ENCODE measurements around the gene ERGIC2.

Gene ERGIC2

DNA sequence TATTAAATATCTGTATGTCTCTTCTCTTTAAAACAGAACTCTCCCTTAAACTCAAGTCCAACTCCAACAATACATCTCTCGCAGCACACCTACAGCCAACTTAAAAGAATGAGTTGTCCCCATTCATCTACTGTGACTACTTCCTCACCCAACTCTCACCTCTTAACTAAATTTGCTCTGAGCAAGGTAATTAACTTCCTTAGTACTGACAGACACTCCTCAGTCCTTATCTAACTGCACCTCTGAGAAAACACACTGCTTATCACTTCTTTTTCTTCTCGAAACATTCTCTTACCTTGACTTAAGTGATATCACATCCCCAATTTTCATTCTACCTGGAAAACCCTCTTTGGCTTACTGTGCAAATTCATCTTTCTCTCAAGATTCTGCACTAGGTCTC, 7.0 kb downstream of the ERGIC2 start:
- no peak for DNase-seq

DNA sequence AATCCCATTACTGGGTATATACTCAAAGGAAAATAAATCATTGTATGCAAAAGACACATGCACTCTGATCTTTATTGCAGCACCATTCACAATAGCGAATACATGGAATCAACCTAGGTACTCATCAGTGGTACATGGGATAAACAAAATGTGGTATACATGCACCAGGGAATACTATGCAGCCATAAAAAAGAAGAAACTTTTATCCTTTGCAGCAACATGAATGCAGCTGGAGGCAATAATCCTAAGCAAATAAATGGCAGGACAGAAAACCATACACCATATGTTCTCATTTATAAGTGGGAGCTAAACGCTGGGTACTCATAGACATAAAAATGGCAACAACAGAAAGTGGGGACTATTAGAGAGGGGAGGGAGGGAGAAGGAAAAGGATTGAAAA, 15.9 kb downstream of the ERGIC2 start:
- DNase-seq: no peak

DNA sequence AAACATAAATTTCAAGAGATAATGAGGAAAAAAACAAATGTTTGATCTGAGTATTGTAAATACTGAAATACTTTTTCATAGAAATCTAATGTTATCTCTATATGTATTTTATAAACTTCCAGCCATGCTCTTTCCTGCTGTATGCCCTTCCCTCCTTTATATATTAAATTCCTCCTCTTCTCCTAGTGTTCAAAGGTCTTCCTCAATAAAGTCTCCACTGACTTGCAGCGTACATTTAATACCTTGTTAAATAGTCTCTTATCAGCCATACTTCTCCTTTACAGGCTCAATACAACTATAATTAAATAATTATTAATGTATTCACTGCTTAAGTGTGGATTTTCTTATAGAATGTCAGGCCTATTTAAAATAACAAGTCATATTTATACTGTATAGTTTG, 26.0 kb downstream of the ERGIC2 start:
- no peak for DNase-seq

DNA sequence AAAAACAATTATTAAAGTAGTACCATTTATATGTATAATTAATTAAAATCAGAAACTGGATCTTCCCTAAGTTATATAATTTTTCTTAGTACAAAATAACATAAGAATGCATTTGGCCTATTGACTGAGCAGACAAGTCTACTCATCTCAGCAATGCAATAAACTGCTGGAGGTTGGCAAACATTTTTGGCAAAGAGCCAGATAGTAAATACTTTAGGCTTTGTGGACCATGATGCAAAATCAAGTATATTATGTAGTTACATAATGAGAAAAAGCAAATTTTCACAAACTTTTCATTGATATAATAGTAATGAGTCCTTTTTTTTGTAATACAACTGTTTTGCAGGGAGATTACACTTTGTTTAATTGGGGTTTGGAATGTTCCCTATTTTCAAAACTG, 30.9 kb downstream of the ERGIC2 start:
- no peak for DNase-seq

DNA sequence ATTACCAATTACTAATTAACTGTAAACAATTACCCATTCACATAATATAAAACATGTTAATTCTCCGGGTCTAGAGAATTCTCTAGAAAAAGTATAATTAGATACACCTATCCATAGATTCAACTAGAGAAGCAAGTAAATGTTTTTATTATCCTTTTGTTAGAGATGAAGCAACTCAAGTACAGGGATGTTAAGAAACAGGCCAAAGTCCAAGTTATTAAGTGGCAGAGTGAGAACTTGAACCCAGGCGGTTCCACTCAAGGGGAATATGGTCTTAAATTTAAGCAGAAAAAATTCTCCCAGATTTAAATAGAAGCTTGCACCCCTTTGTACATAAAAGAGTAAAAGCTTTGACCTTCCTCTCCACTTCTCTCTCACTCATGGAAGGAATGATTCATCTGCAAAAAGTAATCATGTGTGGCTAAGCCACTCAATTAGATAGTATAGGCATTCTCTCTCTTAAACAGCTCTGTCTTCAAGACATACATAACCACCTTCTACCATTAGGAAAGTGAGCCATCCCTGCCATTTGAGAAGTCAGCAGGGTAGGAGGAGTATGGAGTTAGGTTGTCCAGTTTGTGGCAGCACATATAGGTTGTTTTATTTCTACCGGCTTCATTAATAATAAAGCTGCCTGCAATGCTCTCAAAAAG, 34.1 kb downstream of the ERGIC2 start:
- DNase-seq: no peak

DNA sequence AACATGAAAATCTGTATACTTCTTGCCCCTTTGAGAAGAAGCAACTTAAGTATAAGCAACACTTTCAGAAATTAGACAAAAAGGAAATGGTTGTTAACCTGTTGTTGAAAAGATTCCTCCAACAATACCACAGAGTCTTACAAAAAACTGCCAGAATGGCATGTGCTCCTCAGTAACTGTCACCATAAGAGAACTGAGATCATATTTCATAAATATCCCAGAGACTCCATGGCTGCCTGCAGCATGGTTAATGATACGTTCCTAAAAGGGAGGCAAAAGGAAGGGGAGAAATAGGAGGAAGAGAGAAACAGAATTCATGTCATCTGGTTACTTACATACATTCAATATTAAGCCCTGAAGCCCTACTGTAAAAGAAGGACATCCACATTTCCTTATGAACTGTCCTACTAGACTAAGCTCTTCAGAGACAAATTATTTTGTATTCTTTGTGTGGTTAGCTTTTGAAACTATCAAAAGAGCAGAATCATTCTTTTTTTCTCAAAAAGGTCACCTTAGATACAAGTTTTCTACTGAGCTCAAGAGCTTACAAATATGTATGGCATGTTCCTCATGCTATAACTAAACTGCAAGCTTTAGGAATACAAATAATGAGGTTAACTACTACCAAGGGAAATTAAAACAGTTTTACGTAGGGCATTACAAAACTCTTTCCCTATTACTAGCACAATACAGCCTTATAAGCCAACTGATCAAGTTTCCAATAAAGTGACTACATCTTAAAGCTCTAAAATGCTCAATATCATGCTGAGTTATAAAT, 37.8 kb downstream of the ERGIC2 start:
- no peak for DNase-seq

DNA sequence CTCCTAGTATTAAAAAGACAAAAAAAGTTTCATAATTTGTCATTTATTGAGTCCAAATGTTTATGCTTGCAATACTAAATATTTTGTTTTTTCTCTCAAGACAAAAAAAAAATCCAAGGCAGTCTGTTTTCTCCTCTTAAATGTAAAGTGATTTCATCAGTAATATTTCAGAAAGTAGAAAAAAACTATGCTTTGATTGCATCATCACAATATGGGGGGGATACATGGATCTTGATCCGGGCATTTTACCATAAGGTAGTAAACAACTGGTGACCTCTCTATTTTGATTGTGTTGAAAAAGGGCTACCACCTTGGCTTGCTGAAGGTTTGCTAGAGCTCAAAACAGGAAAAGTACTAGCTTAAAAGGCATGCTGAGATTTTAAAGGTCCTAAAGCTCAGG, 43.6 kb downstream of the ERGIC2 start:
- no peak for DNase-seq

DNA sequence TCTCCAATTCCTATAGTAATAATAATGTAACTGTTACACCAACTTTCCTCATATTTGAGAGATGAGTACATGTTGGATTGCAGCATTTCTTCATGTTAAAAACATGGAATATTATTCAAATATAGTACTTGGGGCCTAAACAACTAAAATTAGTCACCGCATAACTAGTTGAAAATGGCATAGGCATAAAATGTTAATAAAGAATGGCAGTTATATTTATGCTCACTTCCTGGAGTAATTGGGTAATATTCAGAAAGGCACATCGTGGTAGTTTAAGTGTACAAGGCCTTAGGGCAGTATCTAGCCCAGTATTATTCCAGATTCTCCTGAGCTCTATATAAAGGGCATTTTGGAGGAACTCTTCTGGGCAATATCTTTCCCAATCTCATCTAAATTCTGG, 46.0 kb downstream of the ERGIC2 start:
- no peak for DNase-seq

DNA sequence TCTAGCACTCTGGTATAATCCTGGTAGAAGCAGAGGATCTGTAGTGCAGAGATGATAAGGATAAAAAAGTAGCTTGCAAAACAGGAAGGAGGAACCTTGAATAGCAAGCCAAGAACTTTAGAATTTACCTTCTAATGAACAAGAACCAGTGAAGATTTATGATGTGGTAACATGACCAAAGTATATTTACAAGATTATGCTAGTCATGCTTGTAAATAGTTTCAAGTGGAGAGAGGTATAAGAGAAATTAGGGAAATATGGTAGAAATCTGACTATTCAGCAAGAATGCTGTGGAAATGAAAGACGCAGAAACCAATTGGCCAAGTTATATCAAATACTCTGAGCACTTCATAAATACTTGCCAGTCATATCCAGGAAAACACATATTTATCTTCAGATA, 47.8 kb downstream of the ERGIC2 start:
- DNase-seq: no peak

DNA sequence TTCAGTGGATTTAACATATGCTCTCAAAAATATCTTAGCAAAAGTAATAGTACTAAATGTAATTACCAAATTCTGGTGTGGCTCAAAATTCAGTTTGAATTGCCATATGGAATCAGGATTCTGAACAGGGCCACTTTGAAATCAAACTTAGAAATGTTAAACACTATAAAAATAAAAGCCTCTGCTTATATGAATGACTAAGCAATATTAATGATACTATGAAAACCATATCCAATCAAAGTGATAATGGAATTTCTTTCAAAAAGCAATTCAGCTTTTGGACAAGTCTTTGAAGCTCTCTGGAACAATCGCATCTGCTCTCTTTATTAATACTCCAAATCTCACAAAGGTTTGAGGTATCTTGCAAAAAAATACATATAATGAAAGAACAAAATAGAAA, 51.6 kb downstream of the ERGIC2 start:
- no peak for DNase-seq

DNA sequence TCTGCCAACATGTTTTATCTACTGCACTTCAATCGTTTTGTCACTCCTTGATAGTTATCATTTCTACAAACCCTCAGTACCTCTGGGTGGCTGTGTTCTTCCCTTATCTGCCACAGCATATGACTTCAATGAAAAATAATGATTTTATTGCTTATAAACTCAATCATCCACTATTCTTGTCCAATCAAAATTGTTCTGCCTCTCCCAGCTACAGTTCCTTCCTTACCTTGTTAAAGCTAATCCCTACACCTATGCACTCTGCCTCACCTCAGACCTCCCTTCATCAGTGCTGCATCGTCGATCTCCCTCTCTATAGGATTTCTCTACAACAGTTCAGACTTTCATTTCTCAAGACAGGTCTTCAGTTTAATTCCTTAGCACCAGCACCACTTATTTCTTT, 58.8 kb downstream of the ERGIC2 start:
- no peak for DNase-seq

DNA sequence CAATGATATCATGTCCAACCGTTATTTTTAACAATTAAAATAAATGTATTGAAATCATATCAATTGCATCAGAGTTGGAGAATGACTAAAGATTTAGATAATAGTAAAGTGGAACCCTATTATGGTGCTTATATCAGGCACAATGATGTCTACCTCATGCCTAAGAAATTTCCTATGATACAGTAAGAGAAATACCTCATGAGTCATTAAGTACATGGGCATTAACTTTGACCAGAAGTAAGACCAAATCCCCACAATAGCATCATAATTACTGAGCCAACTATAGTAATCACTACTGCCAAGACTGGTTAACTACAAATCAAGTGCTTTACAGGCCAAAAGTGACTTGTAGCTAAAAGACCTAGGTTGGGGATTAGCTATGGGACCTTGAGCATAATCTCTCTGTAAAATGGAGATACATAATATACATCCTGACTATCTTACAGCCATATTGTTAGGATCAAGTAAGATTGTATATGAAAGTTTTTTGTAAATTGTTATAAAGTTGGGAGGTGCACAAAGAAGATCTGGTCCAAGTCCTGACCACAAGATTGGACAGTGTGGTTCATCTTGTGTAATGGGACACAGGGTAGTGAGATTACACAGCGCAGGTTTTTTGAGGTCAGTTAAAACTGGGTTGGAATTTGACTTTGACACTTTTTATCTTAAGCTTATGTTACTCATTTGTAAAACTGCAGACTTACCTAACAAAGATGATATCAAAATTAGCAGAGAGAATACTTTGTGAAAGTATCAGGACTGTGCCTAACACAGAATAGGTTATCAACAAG, 60.5 kb downstream of the ERGIC2 start:
- DNase-seq: no peak

DNA sequence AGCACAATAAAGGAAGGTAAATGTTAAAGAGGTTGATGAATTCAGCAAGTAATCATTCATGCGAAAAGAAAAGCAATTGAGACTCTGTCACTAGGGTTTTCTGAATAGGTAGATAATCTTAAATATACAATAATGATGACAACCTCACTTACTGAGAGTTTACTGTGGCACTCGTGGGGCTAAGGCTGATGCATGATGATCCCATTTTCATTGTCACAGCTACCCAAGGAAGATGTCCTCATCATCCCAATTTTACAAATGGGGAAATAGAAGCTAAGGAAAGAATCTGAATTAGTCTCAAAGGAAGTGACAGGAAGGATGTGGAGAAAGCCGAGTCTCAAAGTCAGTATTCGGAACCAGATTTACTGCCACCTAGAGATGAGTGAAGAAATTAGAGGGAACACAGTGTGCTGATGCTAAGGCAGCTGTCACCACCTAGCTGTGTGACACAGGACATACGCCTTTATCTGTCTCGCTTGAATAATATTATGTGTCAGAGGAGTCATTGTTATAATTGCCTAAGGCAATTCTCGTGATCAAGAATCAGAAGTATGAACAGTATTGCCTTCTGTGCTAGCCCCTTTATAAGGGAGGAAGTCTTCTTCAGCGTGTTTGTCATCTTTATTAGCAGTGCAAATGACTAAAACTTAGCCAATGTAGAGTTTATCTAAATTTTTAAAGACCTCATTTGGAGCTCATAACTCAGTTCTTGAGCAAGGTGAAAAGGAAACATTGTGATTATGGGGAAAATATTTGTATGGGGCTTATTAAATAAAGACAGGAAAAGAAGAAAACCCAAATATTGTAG, 63.2 kb downstream of the ERGIC2 start:
- DNase-seq: peak; percentile 34

DNA sequence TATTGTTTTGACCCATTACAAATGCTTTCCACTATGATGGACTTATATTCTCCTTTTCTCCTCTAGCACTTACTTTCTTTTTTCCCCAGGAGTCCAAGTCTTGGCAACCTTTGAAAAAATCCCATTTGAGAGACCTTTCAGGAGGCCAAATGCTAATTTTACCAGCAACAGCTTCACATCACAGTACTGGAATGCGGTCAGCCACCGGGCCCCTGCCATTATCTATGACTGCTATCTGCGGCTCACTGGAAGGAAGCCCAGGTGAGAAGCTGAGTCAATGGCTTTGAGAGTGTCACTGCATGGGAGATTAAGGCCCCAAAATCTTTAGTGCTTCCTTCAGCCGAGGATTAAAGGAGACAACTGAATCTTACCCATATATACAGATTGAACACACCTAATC, 64.2 kb downstream of the ERGIC2 start:
- DNase-seq: no peak

DNA sequence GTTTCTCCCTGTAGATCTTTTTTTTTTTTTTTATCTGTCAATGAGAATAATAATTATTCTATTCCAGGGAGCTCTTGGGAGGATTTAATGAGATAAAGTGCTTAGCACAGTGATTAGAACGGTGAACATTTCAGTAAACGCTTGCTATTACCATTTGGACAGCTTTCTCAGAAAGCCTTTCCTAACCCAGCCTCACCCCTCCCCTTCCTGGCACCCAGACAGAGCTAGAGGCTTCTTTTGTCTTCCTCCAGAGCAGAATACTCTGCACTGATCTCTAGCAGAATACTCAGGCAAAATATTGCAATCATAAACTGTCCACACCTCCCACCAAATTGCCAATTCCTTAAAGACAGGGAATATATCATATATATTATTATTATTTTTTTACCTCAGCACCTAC, 66.6 kb downstream of the ERGIC2 start:
- no peak for DNase-seq

DNA sequence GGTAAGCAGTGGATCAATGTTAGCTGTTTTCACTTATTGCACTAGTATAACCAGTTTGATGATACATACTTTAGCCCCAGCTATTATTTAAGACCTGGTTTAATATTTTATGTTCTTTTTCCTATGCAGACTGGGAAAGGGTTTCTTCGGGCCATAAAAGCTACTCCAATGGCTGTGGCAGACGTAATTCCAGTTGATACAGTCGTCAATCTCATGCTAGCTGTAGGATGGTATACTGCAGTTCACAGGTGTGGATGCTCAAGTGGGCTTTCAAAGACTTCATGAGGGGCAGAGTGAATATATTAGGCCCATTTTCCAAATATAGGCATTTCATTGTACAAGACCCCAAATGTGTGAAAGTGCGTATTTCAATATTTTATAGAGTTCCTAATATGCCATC, 70.1 kb downstream of the ERGIC2 start:
- no peak for DNase-seq

DNA sequence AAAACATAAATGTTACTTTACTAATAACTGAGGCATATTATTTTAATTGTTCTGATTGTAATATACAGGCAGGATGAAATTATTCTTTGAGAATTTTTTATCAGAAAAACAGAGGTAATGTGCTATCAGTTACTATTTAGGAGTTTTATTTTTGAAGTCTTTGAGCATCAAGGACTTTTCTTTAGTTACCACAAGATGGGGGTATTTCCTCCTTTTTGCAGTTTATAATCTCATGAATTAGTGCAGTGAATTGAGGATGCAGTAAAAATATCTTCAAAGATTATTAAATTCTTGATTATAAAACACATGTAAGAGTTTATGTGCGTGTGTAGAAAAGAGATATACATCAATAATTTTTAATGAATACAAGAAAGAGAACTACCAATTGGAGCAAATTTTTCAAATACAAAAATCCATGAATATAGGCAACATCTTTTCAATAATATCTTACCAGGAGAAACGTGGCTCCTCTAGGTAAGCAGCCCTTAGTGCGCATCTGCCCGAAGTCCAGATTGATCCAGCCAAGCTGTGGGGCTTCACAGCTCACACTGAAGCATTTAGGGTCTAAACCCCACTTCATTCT, 71.6 kb downstream of the ERGIC2 start:
- DNase-seq: no peak

DNA sequence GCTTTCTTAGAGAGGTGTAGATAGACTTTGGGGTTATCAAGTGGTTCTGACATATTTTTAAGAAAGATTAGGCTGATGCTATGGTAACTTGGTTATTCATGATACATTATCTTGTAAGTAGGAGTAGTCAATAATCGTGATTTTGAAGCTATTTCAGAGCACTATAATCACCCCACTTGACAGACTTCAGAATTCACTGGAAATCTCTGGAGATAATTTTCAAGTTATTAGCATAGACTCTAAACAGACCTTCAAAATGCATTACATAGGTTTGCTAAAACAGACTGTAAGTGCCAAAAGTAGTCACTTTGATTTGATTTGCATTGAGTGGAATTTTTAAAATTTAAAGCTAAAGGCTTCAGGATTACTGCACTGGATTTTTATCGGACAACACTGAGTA, 74.3 kb downstream of the ERGIC2 start:
- DNase-seq: no peak

DNA sequence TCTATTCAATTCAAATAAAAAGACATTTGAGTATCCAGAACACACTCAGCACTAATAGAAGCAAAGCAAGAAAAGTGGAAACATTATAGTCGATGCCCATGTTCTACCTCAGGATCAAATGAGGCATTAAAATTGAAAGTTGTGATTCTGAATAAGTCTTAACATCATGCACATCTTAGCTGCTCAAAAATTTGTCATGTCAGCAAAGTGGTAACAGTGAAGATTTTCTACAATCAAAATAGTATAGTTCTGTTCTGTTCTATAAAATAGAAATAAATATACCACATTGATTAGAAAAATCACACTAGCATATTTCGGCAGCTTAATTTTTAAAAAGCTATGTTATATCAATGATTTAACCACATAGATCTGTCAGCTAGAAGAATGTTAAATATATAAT, 74.7 kb downstream of the ERGIC2 start:
- DNase-seq: no peak

DNA sequence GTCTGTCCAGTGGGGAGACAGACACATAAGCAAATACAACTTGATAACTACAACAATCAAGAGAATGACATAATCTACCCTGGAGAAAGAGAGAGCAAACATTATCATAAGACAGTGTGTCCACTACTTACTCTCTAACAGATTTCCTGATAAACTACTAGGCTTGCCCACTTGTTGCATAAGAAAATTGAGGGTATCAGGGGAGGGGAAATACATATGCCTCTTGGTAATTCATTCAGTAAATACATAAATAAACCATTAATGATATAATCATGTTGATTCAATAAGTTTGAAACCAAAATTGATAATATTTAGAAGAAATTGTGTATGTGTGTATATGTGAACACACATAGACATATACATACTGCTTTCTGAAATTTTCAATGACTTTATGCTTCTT, 76.6 kb downstream of the ERGIC2 start:
- DNase-seq: no peak

DNA sequence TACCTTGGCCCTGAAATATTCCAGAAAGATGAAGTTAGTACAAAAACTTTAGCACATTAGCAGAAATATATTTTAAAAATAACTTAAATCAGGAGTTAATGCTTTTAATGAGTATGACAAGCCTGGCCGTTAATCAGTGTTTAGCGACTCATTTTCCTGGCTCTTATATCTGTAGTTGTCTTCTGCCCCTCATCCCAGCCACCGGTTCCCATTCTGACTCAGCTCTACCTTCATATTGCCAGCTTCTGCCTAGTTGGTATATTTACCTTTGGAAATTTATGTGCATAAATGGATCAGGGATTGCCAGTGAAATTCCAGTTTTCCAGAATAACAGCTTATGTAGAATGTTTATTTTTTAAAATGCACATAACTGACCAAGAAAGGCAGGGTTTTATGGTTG, 79.9 kb downstream of the ERGIC2 start:
- no peak for DNase-seq

DNA sequence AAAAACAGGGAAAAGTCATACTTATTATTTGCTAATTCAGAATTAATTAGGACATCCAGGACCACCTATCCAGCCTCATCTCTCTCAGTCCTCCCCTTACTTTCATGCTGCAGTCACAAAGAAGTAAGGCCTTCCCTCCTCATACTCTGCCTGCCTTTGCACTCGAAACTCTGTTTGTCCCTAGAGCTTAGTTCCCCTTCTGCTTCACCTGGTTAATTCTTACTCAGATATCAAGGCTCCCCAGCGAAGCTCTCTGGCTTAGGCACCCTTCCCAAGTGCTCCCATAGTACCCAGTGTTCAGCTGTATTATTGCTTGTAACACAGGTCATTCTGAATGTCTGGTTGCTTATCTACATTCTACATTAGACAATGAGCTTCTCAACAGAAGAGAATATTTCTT, 81.3 kb downstream of the ERGIC2 start:
- DNase-seq: no peak

DNA sequence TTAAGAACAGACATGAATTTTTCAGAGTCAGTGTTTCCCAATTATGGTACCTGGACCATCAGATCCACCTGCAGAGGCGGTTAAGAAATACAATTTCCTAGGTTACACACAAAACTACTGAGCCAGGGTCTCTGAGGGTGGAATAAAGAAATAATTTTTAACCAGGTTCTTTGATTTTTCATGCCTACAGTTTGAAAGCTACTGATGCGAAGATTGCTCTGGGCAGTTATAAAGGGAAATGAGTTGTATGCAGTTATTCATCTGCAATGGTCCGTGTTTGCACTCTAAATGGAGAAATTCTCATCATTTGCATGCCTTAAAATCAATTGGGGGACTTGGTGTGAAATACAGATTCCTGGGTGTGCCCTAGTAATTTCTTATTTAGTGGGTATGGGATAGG, 89.7 kb downstream of the ERGIC2 start:
- no peak for DNase-seq

Data from NCI-H1092 (cell line).